Body of pancreas (tissue), 4 donors: Measurements from ENCODE around the gene RBM38. TPM values are rescaled to one million over a fixed set of nuclear protein-coding genes. Genes with fewer than 3 reads are reported as not detected.

Experiments
- ATAC-seq: fragments of 150-250 bp; one replicate; pipeline ENCODE4 v1.9.1; 2016
- DNase-seq, 4 donors: peaks; one replicate each; pipeline ENCODE4 v3.0.0-alpha.2; 2019
- H3K27ac ChIP-seq, 4 donors: fragments of 200-600 bp; sonication (generic); 1 replicate in 3 of 4; 2 replicates in 1 of 4; pipeline versions ENCODE4 v1.5.1 to v1.6.1; 2016 to 2019; ENCODE audit warnings: mild to moderate bottlenecking in 1 of 4, mixed read lengths in 1 of 4, moderate library complexity in 1 of 4
- H3K27me3 ChIP-seq, 2 donors: fragments of 200-600 bp; sonication (generic); one replicate each; pipeline ENCODE4 v1.6.0; 2016; ENCODE audit warnings: mild to moderate bottlenecking in 1 of 2
- H3K36me3 ChIP-seq, 2 donors: fragments of 200-600 bp; sonication (generic); replicated peaks in 1 of 2; 2 replicates each; pipeline ENCODE4 v1.5.1; 2016; ENCODE audit warnings: low read depth in 2 of 2; ENCODE audit not compliant: insufficient read depth in 1 of 2
- H3K4me1 ChIP-seq: fragments of 200-600 bp; sonication (generic); one replicate; pipeline ENCODE4 v1.6.0; 2016
- H3K4me3 ChIP-seq, 2 donors: fragments of 200-600 bp; sonication (generic); 1 replicate in 1 of 2; 2 replicates in 1 of 2; pipeline ENCODE4 v1.5.1; 2016 to 2019
- H3K9me3 ChIP-seq, 3 donors: fragments of 200-600 bp; sonication (generic); 1 replicate in 2 of 3; 2 replicates in 1 of 3; pipeline ENCODE4 v1.5.1; 2016
- POLR2A ChIP-seq, 3 donors: fragments of 450-650 bp; IDR thresholded peaks; one replicate each; pipeline ENCODE4 v1.6.1; 2016; ENCODE audit warnings: antibody characterized with exemption in 3 of 3, mild to moderate bottlenecking in 2 of 3
- WGBS, 2 donors: methylation state at CpG; one replicate each; pipeline ENCODE4 v1.1.5; 2017; 5-methylcytosine and 5-hydroxymethylcytosine counted together
- intact Hi-C: fragments of 100-400 bp; cut with DNase I; formaldehyde crosslinking; loops from one replicate; pipeline ENCODE4 v1.15.1; 2023
- total RNA-seq, 2 donors: library from RNA; depleted of rRNA; stranded (reverse); fragments of >200 nt; gene quantifications; one replicate each; pipeline ENCODE4 v1.1.0, GENCODE V29; 2016
- TF ChIP-seq, protein P1 (sequence below), 7 experiments: fragments of 450-650 bp in 4 of 7; fragments of 200-600 bp in 3 of 7; sonication (generic) in 3 of 7; IDR thresholded peaks; one replicate each; pipeline ENCODE4 v1.5.1; 2016 to 2019; ENCODE audit warnings: antibody characterized with exemption in 7 of 7

RBM38 gene
- total RNA-seq, 2 donors from 2014 or later, result 5.6 to 12.7 TPM

DNA sequence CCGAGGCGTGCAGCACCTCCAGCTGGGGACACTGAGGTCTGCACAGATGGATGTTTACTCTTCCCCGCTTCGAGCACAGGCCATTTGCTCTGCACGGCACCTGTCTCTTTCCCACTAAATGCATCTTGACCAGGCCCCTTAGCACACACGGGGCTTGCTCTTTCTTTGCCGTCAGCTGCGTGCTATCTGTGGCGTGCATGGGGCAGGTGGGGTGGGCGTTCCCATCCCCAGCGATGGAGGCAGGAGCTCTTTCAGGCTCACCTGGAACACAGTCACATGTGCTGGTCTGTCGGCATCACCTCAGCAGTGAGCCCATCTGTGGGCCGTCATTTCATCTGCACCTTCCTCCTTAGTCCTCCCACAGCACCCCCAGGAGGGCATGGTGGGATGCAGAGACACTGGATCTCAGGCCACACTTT is 35.1 kb downstream of the RBM38 start:
- no peaks in the 10 kb centered on the region for H3K9me3 ChIP-seq

GRCh38 chr20:57426831-57427230 is 35.6 kb downstream of the RBM38 start:
- TF ChIP-seq, protein P1, sequence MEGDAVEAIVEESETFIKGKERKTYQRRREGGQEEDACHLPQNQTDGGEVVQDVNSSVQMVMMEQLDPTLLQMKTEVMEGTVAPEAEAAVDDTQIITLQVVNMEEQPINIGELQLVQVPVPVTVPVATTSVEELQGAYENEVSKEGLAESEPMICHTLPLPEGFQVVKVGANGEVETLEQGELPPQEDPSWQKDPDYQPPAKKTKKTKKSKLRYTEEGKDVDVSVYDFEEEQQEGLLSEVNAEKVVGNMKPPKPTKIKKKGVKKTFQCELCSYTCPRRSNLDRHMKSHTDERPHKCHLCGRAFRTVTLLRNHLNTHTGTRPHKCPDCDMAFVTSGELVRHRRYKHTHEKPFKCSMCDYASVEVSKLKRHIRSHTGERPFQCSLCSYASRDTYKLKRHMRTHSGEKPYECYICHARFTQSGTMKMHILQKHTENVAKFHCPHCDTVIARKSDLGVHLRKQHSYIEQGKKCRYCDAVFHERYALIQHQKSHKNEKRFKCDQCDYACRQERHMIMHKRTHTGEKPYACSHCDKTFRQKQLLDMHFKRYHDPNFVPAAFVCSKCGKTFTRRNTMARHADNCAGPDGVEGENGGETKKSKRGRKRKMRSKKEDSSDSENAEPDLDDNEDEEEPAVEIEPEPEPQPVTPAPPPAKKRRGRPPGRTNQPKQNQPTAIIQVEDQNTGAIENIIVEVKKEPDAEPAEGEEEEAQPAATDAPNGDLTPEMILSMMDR (IDR thresholded peaks at IDR 0.05), result no peak
- Histone ChIP-seq H3K27me3 (no peaks in the 10 kb centered on the region), H3K4me3 (no peak overlapping the region), H3K27ac (no peak overlapping the region), H3K36me3 (no peaks in the 10 kb centered on the region), H3K9me3 (no peaks in the 10 kb centered on the region), H3K4me1 (peaks cover 11% of the 10 kb centered on the region)
- intact Hi-C loops, result no loop called here
- WGBS, 2 donors, result 82 to 84% methylated on average over 4 to 7 of the region's 7 CpGs
- ATAC-seq, result no peak
- no peak for DNase-seq

More for the DNA sequence above, 35.1 kb downstream of the RBM38 start:
- DNase-seq (no peak), ATAC-seq (no peak)
- Histone ChIP-seq H3K4me3 (no peak overlapping the region), H3K27me3 (no peaks in the 10 kb centered on the region), H3K4me1 (peaks cover 11% of the 10 kb centered on the region), H3K36me3 (no peaks in the 10 kb centered on the region), H3K27ac (no peak overlapping the region)
- WGBS, 2 donors, result 42 to 49% methylated on average over 13 of the region's 13 CpGs
- intact Hi-C loops, result no loop called here
- TF ChIP-seq, protein P1 (IDR thresholded peaks at IDR 0.05), result no peak
- no peak for TF ChIP-seq POLR2A (IDR thresholded peaks at IDR 0.05)

DNA sequence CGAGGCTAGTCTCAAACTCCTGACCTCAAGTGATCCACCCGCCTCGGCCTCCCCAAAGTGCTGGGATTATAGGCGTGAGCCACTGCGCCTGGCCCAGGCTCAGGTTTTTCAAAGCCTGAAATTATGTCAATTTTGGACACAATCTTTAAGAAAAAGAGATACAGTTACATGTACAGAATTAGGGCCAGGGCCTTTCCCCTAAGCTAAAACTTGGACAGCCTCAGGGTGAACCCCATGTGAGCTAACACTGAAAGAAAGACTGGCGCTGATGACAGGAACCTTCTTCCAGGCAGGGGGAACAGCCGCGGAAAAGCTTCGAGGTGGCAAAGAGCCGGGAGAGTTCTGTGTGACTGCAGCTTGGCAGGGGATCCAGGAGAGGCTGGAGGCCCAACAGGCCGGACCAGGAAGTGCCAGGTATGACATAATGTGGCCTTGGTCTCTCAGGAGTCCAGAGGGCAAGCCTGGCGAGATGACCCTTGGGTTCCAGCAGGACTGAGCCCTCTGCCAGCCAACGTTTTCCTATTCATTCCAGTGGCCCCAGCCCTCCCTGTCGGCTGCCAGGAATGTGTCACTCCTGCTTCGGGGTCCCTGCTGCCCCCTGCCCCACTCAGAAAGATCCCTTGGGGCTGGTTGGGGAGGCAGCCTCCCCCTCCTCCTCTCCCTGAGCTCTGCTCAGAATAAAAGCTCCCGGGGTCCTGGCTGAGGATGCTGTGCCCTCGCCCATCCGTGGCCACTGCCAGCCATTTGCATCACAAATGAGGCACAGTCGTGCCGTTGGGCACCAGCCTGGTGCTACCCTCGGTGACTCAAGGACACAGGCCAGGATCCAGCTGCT is 37.3 kb downstream of the RBM38 start:
- WGBS, 2 donors, result 52 to 67% methylated on average over 17 to 21 of the region's 21 CpGs
- Histone ChIP-seq H3K36me3 (no peaks in the 10 kb centered on the region), H3K27ac (peak overlapping the region in 3 of 4 donors; percentile 22 to 58 (median 50)), H3K4me3 (no peak overlapping the region), H3K4me1 (peaks cover 19% of the 10 kb centered on the region), H3K9me3 (no peaks in the 10 kb centered on the region), H3K27me3 (no peaks in the 10 kb centered on the region)
- no peak for TF ChIP-seq POLR2A (IDR thresholded peaks at IDR 0.05)
- TF ChIP-seq, protein P1 (IDR thresholded peaks at IDR 0.05), result no peak
- DNase-seq, result peak; percentile 40 to 74 (median 60)
- intact Hi-C loops, result no loop called here
- ATAC-seq, result peak; percentile 76

DNA sequence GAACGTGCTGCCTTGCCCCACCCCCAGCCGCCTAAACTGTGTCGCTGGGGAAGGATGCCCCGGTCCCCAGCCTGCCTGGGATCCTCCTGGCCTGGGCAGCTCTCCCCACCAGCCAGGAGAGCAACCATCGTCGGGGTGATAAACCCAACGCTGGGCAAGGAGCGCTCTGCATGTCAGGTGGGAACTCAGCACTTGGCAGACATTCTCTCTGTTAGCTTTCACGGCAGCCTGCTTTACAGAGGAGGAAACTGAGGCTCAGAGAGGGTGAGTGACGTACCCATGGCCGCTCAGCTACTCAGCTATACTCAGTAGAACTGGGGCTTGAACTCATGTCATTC is 37.9 kb downstream of the RBM38 start:
- Histone ChIP-seq H3K9me3 (no peaks in the 10 kb centered on the region), H3K27ac (peak overlapping the region in 2 of 4 donors; percentile 50 to 58), H3K4me3 (no peak overlapping the region), H3K36me3 (no peaks in the 10 kb centered on the region), H3K27me3 (no peaks in the 10 kb centered on the region), H3K4me1 (peaks cover 19% of the 10 kb centered on the region)
- WGBS, 2 donors, result 78 to 87% methylated on average over 10 to 11 of the region's 11 CpGs
- intact Hi-C loops, result no loop called here
- DNase-seq (no peak), ATAC-seq (no peak)
- TF ChIP-seq, protein P1 (IDR thresholded peaks at IDR 0.05), result no peak
- TF ChIP-seq POLR2A (IDR thresholded peaks at IDR 0.05), result no peak
